Measurements from ENCODE around the gene FAM180A. TPM values are rescaled to one million over a fixed set of nuclear protein-coding genes. Genes with fewer than 3 reads are reported as not detected.

FAM180A gene
- total RNA-seq, 1 experiment from 2014 or later = 0.18 TPM

DNA sequence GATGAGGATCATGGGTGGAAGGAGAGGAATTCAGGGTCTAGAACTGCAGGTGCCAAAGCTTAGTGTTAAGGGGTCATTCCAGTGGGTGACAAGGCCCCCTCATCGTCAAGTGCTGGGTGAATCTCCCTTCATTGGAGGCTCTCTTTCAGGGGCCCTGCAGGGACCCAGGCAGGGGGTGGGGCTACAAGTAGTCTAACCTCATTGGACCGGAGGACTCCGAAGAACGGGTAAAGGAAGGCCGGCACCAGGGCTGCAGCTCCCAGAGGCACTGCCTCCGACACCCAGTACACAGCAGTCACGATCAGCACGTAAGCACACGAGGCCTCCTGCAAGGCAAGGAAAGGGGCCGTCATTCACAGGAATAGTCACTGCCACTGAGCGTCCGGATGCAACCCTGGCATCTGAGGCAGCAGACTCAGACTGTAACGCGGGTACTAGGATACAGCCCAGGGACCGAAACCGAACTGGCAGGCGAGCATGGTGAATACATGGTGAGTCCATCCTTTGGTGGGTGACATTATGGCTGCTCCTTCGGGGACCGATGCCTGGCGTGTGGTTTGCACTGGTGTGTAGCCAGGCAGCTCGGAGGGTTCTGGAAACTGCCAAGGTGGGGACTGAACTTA lies 27.3 kb downstream of the FAM180A start:
- Histone ChIP-seq H3K9me3 (replicated peaks) (no peaks in the 10 kb centered on the region), H3K4me1 (replicated peaks) (peaks cover 8% of the 10 kb centered on the region), H3K27me3 (replicated peaks) (no peaks in the 10 kb centered on the region), H3K4me3 (no peak overlapping the region), H3K36me3 (no peaks in the 10 kb centered on the region), H3K27ac (no peak overlapping the region)
- DNase-seq (ENCODE audit: low read depth in 1 of 2, low spot score in 2 of 2) = no peak

DNA sequence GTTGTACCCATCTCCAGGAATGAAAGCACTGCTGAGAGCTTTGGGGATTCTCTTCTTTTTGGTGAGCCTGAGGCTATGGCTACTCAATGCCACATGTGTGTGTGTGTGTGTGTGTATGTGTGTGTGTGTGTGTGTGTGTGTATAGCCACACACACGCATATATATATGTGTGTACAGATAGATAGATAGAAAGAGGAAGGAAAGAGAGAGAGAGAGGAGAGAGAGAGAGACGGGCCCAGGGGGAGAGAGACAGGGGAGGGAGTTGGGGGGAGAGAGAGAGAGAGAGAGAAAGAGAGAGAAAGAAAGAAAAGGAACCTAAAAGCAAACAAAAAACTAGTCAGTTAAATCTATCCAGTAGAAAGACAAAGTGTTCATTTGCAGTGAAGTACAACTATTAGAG lies 28.9 kb downstream of the FAM180A start:
- no peak overlapping the region for H3K4me3 ChIP-seq
- peaks cover 24% of the 10 kb centered on the region for H3K4me1 ChIP-seq (replicated peaks)
- H3K9me3 ChIP-seq (replicated peaks) = no peaks in the 10 kb centered on the region
- DNase-seq (ENCODE audit: low read depth in 1 of 2, low spot score in 2 of 2) = no peak
- H3K27me3 ChIP-seq (replicated peaks) = no peaks in the 10 kb centered on the region
- no peak overlapping the region for H3K27ac ChIP-seq
- no peaks in the 10 kb centered on the region for H3K36me3 ChIP-seq

- DNase-seq (ENCODE audit: low read depth in 1 of 2, low spot score in 2 of 2) = no peak
- Histone ChIP-seq H3K4me1 (replicated peaks) (peaks cover 31% of the 10 kb centered on the region), H3K36me3 (no peaks in the 10 kb centered on the region), H3K27me3 (replicated peaks) (no peaks in the 10 kb centered on the region), H3K27ac (no peak overlapping the region), H3K9me3 (replicated peaks) (no peaks in the 10 kb centered on the region), H3K4me3 (no peak overlapping the region)
Measured at GRCh38 chr7:135718794-135719437, 29.7 kb downstream of the FAM180A start.

DNA sequence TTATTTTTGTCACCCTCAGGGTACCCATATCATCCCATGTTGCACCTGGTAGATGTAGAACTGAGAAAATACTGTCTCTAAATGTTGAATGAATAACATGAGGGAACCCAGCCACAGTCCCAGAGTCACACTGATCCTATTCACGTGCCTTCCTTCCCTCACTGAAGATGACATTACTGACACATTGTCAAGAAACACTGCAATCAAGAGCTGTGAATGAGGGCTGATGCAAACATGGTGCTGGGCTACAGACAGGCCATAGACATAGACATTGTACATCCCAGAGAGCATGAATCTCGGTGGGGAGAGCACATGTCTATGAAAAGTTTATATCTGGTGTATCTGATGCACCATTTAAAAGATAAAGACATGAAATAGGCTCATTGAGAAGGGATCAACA lies 30.4 kb downstream of the FAM180A start:
- Histone ChIP-seq H3K4me1 (replicated peaks) (peaks cover 31% of the 10 kb centered on the region), H3K9me3 (replicated peaks) (no peaks in the 10 kb centered on the region), H3K27ac (no peak overlapping the region), H3K36me3 (no peaks in the 10 kb centered on the region), H3K27me3 (replicated peaks) (no peaks in the 10 kb centered on the region), H3K4me3 (no peak overlapping the region)
- DNase-seq (ENCODE audit: low read depth in 1 of 2, low spot score in 2 of 2) = no peak

DNA sequence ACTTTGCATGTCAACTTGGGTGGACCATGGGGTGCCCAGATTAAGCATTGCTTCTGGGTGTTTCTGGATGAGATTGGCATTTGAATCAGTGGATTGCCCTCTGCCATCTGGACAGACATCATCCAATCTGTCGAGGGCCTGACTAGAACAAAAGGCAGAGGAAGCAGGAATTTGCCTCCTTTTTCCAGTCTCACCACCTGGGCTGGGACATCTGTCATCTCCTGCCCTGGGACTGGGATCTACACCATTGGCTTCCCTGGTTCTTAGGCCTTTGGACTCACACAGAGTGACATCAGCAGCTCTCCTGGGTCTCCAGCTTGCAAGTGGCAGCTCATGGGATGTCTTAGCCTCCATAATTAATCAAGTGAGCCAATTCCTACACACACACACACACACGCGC lies 30.9 kb downstream of the FAM180A start:
- Histone ChIP-seq H3K4me1 (replicated peaks) (peaks cover 31% of the 10 kb centered on the region), H3K36me3 (no peaks in the 10 kb centered on the region), H3K9me3 (replicated peaks) (no peaks in the 10 kb centered on the region), H3K4me3 (no peak overlapping the region), H3K27ac (no peak overlapping the region), H3K27me3 (replicated peaks) (no peaks in the 10 kb centered on the region)
- DNase-seq (ENCODE audit: low read depth in 1 of 2, low spot score in 2 of 2) = no peak

GRCh38 chr7:135716677-135717238 lies 31.9 kb downstream of the FAM180A start:
- H3K27ac ChIP-seq = 0 out of 2 replicates have a peak overlapping the region, but pooled peaks have one; percentile 17
- no peaks in the 10 kb centered on the region for H3K9me3 ChIP-seq (replicated peaks)
- peak; percentile 83 to 84 for DNase-seq (ENCODE audit: low read depth in 1 of 2, low spot score in 2 of 2)
- H3K36me3 ChIP-seq = no peaks in the 10 kb centered on the region
- no peak overlapping the region for H3K4me3 ChIP-seq
- H3K27me3 ChIP-seq (replicated peaks) = no peaks in the 10 kb centered on the region
- H3K4me1 ChIP-seq (replicated peaks) = peaks cover 31% of the 10 kb centered on the region

- Histone ChIP-seq H3K27ac (no peak overlapping the region), H3K27me3 (replicated peaks) (no peaks in the 10 kb centered on the region), H3K4me1 (replicated peaks) (peaks cover 36% of the 10 kb centered on the region), H3K9me3 (replicated peaks) (no peaks in the 10 kb centered on the region), H3K36me3 (no peaks in the 10 kb centered on the region), H3K4me3 (no peak overlapping the region)
- DNase-seq (ENCODE audit: low read depth in 1 of 2, low spot score in 2 of 2) = no peak
Measured at GRCh38 chr7:135715673-135716072, 32.9 kb downstream of the FAM180A start.

GRCh38 chr7:135715055-135715522 lies 33.5 kb downstream of the FAM180A start:
- no peak overlapping the region for H3K4me3 ChIP-seq
- H3K4me1 ChIP-seq (replicated peaks) = peaks cover 36% of the 10 kb centered on the region
- no peaks in the 10 kb centered on the region for H3K27me3 ChIP-seq (replicated peaks)

DNA sequence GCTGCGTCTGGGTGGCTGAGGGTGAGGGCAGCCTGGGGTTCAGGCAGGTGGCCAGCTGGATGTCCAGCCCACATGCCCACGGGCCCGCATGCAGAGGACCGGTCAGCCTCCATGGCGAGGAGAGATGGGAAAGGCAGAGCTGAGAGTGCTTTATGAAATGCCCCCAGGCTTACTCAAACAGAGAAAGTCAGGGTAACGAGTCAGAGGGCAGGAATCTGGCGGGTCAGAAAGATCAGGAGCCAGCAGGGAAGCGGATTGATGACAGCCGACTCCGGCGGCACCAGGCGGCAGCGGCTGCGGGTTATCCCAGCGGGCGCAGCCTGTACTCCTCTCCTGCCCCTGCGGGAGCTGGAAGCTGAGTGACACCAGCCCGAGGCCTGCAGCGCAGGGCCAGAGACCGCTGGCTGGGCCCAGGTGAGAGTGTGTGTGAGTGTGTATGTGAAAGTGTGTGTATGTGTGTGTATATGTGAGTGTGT lies 34.0 kb downstream of the FAM180A start:
- Histone ChIP-seq H3K27me3 (replicated peaks) (no peaks in the 10 kb centered on the region), H3K4me1 (replicated peaks) (peaks cover 39% of the 10 kb centered on the region), H3K9me3 (replicated peaks) (no peaks in the 10 kb centered on the region), H3K4me3 (no peak overlapping the region), H3K36me3 (no peaks in the 10 kb centered on the region), H3K27ac (no peak overlapping the region)
- DNase-seq (ENCODE audit: low read depth in 1 of 2, low spot score in 2 of 2) = peak; percentile 50 to 72

More at GRCh38 chr7:135715055-135715522, 33.5 kb downstream of the FAM180A start:
- H3K27ac ChIP-seq = no peak overlapping the region
- no peaks in the 10 kb centered on the region for H3K9me3 ChIP-seq (replicated peaks)
- H3K36me3 ChIP-seq = no peaks in the 10 kb centered on the region
- peak in 1 of 2 experiments; percentile 26 for DNase-seq (ENCODE audit: low read depth in 1 of 2, low spot score in 2 of 2)

DNA sequence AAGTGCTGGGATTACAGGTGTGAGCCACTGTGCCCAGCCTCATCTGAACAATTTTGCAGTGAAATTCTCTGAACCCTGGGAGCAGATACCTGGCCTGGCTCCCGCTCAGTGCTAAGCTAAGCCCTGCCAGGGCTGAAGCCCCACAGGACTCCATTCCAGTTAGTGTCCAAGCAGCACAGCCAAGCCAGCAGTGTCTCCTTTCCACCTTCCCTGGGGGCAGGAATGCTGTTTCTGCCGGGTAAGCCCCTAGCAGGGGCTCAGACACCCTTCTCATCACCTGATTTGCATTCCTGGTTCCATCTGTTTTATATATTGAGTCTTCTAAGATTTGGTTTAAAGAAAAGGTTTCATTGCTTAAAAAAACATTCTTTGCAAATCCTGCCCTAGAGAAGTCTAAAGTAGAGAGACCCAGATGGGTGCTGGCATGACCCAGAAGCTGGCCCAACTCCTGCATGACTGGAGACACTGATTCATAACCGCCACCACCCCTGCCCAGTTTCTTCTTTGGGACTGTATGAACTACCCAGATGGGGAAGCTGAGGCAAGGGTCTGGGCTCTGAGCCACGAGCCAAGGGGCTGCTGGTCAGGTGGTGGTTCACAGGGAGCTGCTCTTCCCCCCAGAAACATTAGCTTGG lies 34.7 kb downstream of the FAM180A start:
- Histone ChIP-seq H3K9me3 (replicated peaks) (no peaks in the 10 kb centered on the region), H3K27me3 (replicated peaks) (no peaks in the 10 kb centered on the region), H3K4me3 (no peak overlapping the region), H3K27ac (no peak overlapping the region), H3K36me3 (no peaks in the 10 kb centered on the region), H3K4me1 (replicated peaks) (peaks cover 41% of the 10 kb centered on the region)
- DNase-seq (ENCODE audit: low read depth in 1 of 2, low spot score in 2 of 2) = no peak

DNA sequence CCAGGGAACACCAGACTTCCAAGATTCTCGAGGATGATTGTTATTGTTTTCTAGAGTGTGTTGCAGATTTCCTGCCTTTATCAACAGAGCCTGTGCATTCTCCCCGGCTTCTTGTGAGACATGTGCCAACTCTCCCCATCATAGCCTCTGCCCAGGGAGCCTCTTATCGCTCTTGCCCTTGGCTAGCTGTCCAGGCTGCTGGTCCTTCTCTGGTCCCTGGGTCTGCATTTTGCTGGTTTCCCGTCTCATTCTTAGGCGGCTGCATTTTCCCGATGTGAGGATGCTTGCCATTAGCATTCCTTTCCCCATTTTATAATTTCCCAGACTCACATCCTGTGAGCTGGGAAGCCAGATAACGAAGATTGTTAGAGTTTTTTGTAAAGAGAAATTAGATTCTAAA lies 35.8 kb downstream of the FAM180A start:
- H3K4me3 ChIP-seq = no peak overlapping the region
- no peak overlapping the region for H3K27ac ChIP-seq
- H3K9me3 ChIP-seq (replicated peaks) = no peaks in the 10 kb centered on the region
- H3K4me1 ChIP-seq (replicated peaks) = peaks cover 41% of the 10 kb centered on the region
- no peaks in the 10 kb centered on the region for H3K27me3 ChIP-seq (replicated peaks)
- no peak for DNase-seq (ENCODE audit: low read depth in 1 of 2, low spot score in 2 of 2)
- H3K36me3 ChIP-seq = no peaks in the 10 kb centered on the region

GRCh38 chr7:135712182-135712782 lies 36.3 kb downstream of the FAM180A start:
- no peak for DNase-seq (ENCODE audit: low read depth in 1 of 2, low spot score in 2 of 2)

DNA sequence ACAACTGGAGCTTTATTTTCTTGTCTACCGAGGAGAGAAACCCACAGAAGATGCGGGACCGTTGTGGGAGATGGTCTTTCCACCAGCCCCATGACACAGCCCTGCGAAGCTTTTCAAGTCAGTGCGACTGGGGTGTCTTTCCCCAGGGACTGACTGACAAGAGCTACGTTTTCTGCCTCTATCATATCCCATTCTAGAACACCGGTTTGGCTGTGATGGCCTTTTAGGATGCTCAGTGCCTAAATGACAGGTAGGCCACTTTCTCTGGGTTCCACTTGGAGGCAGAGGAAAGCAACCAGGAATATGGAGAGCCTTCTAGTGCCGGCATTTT lies 37.5 kb downstream of the FAM180A start:
- Histone ChIP-seq H3K27me3 (replicated peaks) (no peaks in the 10 kb centered on the region), H3K9me3 (replicated peaks) (no peaks in the 10 kb centered on the region), H3K4me3 (no peak overlapping the region), H3K27ac (no peak overlapping the region), H3K36me3 (no peaks in the 10 kb centered on the region), H3K4me1 (replicated peaks) (peaks cover 31% of the 10 kb centered on the region)
- DNase-seq (ENCODE audit: low read depth in 1 of 2, low spot score in 2 of 2) = no peak

More at GRCh38 chr7:135712182-135712782, 36.3 kb downstream of the FAM180A start:
- Histone ChIP-seq H3K4me1 (replicated peaks) (peaks cover 41% of the 10 kb centered on the region), H3K36me3 (no peaks in the 10 kb centered on the region), H3K27ac (no peak overlapping the region), H3K9me3 (replicated peaks) (no peaks in the 10 kb centered on the region), H3K4me3 (no peak overlapping the region), H3K27me3 (replicated peaks) (no peaks in the 10 kb centered on the region)

Measured in SJSA1 (cell line).